NB4 (cell line): Measurements from ENCODE around the gene SUSD4.

Experiments used
- MYC ChIP-seq: IDR thresholded peaks from 2 replicates; pipeline ENCODE4 v1.6.1; 2011; ENCODE audit warnings: low read depth, low read length
- POLR2A ChIP-seq: IDR thresholded peaks from 2 replicates; pipeline ENCODE4 v1.6.1; 2011; ENCODE audit warnings: mild to moderate bottlenecking; ENCODE audit not compliant: insufficient read length; ENCODE audit errors: extremely low read depth
- TF ChIP-seq, protein P1 (sequence below): IDR thresholded peaks from one replicate; pipeline ENCODE4 v1.5.1; 2012; ENCODE audit warnings: low read depth, low read length

DNA sequence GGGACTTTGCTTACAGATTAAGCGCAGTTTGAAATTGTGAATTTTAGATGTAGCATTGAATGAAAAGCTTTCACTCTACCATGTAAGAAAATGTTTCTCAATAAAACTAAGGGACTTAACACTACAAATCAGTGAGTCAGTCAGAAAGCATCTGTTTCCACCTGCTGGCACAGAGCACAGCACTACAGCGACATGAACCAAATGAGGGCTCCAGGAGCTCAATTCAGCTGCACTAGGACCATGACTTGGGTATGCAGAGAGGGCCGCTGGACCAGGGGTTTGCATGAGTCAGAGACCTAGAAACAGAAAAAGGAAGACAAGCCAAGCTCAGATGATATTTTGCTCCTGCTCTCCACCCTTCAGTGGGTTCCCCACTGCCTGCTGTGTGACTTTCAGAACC is 5.2 kb downstream of the SUSD4 start:
- no peak for TF ChIP-seq POLR2A
- TF ChIP-seq, protein P1, sequence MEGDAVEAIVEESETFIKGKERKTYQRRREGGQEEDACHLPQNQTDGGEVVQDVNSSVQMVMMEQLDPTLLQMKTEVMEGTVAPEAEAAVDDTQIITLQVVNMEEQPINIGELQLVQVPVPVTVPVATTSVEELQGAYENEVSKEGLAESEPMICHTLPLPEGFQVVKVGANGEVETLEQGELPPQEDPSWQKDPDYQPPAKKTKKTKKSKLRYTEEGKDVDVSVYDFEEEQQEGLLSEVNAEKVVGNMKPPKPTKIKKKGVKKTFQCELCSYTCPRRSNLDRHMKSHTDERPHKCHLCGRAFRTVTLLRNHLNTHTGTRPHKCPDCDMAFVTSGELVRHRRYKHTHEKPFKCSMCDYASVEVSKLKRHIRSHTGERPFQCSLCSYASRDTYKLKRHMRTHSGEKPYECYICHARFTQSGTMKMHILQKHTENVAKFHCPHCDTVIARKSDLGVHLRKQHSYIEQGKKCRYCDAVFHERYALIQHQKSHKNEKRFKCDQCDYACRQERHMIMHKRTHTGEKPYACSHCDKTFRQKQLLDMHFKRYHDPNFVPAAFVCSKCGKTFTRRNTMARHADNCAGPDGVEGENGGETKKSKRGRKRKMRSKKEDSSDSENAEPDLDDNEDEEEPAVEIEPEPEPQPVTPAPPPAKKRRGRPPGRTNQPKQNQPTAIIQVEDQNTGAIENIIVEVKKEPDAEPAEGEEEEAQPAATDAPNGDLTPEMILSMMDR = no peak
- TF ChIP-seq MYC = no peak
